ENCODE data around the gene SH3PXD2B. TPM values are rescaled to one million over a fixed set of nuclear protein-coding genes. Genes with fewer than 3 reads are reported as not detected.

The SH3PXD2B gene
- total RNA-seq, 1 donor from 2014 or later = 52.3 TPM

DNA sequence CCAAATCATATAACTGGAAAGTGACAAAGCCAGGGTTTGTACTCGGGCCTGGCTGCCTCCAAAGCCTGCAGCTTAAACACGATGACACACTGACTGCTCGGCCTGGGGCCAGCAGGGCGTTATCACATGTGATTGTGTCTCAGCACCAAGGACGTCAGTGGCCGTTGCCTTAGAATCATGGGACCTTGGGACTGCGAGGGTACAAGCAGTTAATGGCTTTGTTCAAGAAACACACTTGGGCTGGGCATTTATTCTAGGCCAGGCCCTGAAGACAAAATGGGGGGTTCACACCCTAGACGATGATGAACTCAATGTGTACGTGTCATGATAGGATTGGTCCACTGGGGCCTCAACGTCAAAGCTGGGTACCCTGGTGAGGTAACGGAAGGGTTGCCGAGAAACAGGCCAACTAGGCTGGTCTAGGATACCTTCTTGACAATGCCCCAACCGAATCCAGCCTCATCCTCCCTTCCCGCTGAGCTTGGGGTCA lies 13.0 kb downstream of the SH3PXD2B start:
- Mint-ChIP-seq H3K36me3 (peaks cover 3% of the 10 kb centered on the region), H3K9me3 (no peaks in the 10 kb centered on the region), H3K27ac (no peak overlapping the region), H3K4me3 (no peak overlapping the region), H3K4me1 (ENCODE audit: unreplicated experiment) (peaks cover 19% of the 10 kb centered on the region), H3K27me3 (no peaks in the 10 kb centered on the region)
- DNase-seq (ENCODE audit: extremely low spot score, unreplicated experiment) = no peak
- TF ChIP-seq, protein P1, sequence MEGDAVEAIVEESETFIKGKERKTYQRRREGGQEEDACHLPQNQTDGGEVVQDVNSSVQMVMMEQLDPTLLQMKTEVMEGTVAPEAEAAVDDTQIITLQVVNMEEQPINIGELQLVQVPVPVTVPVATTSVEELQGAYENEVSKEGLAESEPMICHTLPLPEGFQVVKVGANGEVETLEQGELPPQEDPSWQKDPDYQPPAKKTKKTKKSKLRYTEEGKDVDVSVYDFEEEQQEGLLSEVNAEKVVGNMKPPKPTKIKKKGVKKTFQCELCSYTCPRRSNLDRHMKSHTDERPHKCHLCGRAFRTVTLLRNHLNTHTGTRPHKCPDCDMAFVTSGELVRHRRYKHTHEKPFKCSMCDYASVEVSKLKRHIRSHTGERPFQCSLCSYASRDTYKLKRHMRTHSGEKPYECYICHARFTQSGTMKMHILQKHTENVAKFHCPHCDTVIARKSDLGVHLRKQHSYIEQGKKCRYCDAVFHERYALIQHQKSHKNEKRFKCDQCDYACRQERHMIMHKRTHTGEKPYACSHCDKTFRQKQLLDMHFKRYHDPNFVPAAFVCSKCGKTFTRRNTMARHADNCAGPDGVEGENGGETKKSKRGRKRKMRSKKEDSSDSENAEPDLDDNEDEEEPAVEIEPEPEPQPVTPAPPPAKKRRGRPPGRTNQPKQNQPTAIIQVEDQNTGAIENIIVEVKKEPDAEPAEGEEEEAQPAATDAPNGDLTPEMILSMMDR (conservative IDR thresholded peaks at IDR 0.05) = no peak

GRCh38 chr5:172440486-172440885 lies 13.8 kb downstream of the SH3PXD2B start:
- H3K4me3 Mint-ChIP-seq = no peak overlapping the region
- H3K4me1 Mint-ChIP-seq (ENCODE audit: unreplicated experiment) = peaks cover 19% of the 10 kb centered on the region
- no peak for DNase-seq (ENCODE audit: extremely low spot score, unreplicated experiment)
- H3K27ac Mint-ChIP-seq = no peak overlapping the region
- TF ChIP-seq, protein P1 (conservative IDR thresholded peaks at IDR 0.05) = no peak
- no peaks in the 10 kb centered on the region for H3K9me3 Mint-ChIP-seq
- peaks cover 3% of the 10 kb centered on the region for H3K36me3 Mint-ChIP-seq
- H3K27me3 Mint-ChIP-seq = no peaks in the 10 kb centered on the region

- TF ChIP-seq, protein P1 (conservative IDR thresholded peaks at IDR 0.05) = no peak
- Mint-ChIP-seq H3K36me3 (peaks cover 3% of the 10 kb centered on the region), H3K4me1 (ENCODE audit: unreplicated experiment) (peaks cover 16% of the 10 kb centered on the region), H3K4me3 (no peak overlapping the region), H3K27me3 (no peaks in the 10 kb centered on the region), H3K9me3 (no peaks in the 10 kb centered on the region), H3K27ac (no peak overlapping the region)
- no peak for DNase-seq (ENCODE audit: extremely low spot score, unreplicated experiment)
These were observed 14.4 kb downstream of the SH3PXD2B start for GRCh38 chr5:172439785-172440477.

DNA sequence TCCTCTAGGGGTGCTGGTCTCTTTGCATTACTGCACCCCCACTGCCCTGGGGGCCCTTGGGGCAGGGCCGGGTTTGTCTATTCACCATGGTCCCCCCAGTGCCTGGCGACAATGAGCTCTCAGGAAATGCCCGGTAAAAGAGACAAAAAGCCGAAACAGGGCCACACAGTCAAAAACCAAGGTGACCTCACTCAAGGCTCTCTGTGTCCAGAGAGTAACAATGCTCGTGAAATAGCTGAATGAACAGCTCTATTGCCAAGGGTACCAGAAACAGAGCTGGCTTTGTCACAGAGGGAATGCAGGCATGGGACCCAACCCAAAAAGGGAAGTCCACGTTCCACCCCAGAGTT lies 16.0 kb downstream of the SH3PXD2B start:
- Mint-ChIP-seq H3K27ac (no peak overlapping the region), H3K4me1 (ENCODE audit: unreplicated experiment) (peaks cover 6% of the 10 kb centered on the region), H3K36me3 (peaks cover 1% of the 10 kb centered on the region), H3K4me3 (no peak overlapping the region), H3K27me3 (no peaks in the 10 kb centered on the region), H3K9me3 (no peaks in the 10 kb centered on the region)
- DNase-seq (ENCODE audit: extremely low spot score, unreplicated experiment) = no peak
- TF ChIP-seq, protein P1 (conservative IDR thresholded peaks at IDR 0.05) = no peak

- Mint-ChIP-seq H3K9me3 (no peaks in the 10 kb centered on the region), H3K36me3 (peaks cover 4% of the 10 kb centered on the region), H3K4me3 (no peak overlapping the region), H3K4me1 (ENCODE audit: unreplicated experiment) (peaks cover 4% of the 10 kb centered on the region), H3K27ac (no peak overlapping the region), H3K27me3 (no peaks in the 10 kb centered on the region)
- DNase-seq (ENCODE audit: extremely low spot score, unreplicated experiment) = no peak
- TF ChIP-seq, protein P1 (conservative IDR thresholded peaks at IDR 0.05) = no peak
These were observed 16.6 kb downstream of the SH3PXD2B start for GRCh38 chr5:172437445-172438318.
